CMK (cell line): Measurements from ENCODE around the gene MED27.

Experiments
- DNase-seq: peaks from one replicate; pipeline ENCODE4 v3.0.0-alpha.2; 2010; ENCODE audit warnings: low read depth

Gene MED27

GRCh38 chr9:132079391-132080091, at the start of gene MED27:
Gene MED27 (minus strand): TSS chr9:132079867. CDS start chr9:132079844, 23 bp downstream.
- DNase-seq, result peak; percentile 24

GRCh38 chr9:132127888-132128534, 48.3 kb upstream of the MED27 start:
- no peak for DNase-seq

- no peak for DNase-seq
These were observed 47.1 kb upstream of the MED27 start for GRCh38 chr9:132126680-132127236.

GRCh38 chr9:132125944-132126679, 46.4 kb upstream of the MED27 start:
- peak; percentile 36 for DNase-seq

GRCh38 chr9:132125361-132125760, 45.7 kb upstream of the MED27 start:
- no peak for DNase-seq

GRCh38 chr9:132124800-132125199, 45.1 kb upstream of the MED27 start:
- no peak for DNase-seq

- DNase-seq, result no peak
These were observed 41.4 kb upstream of the MED27 start for GRCh38 chr9:132121021-132121420.

GRCh38 chr9:132117694-132118093, 38.0 kb upstream of the MED27 start:
- DNase-seq, result no peak

GRCh38 chr9:132116583-132116982, 36.9 kb upstream of the MED27 start:
- DNase-seq, result no peak

GRCh38 chr9:132114102-132114707, 34.5 kb upstream of the MED27 start:
- peak; percentile 3 for DNase-seq

- DNase-seq, result no peak
These were observed 29.6 kb upstream of the MED27 start for GRCh38 chr9:132109291-132109690.

- DNase-seq, result no peak
These were observed 29.1 kb upstream of the MED27 start for GRCh38 chr9:132108728-132109127.

- no peak for DNase-seq
These were observed 20.2 kb upstream of the MED27 start for GRCh38 chr9:132099741-132100407.

GRCh38 chr9:132099167-132099566, 19.5 kb upstream of the MED27 start:
- DNase-seq, result no peak

GRCh38 chr9:132094314-132094791, 14.7 kb upstream of the MED27 start:
- DNase-seq, result no peak

- DNase-seq, result no peak
These were observed 11.1 kb upstream of the MED27 start for GRCh38 chr9:132090771-132091170.

- no peak for DNase-seq
These were observed 7.9 kb upstream of the MED27 start for GRCh38 chr9:132087438-132088030.

GRCh38 chr9:132082188-132082587, 2.5 kb upstream of the MED27 start:
- DNase-seq, result no peak

GRCh38 chr9:132078699-132079356, 839 bp downstream of the MED27 start:
- DNase-seq, result no peak

- no peak for DNase-seq
These were observed 1.6 kb downstream of the MED27 start for GRCh38 chr9:132077881-132078698.
